HG02588 (cell line): ENCODE measurements around the gene PIK3C2G.

Source experiments
- ATAC-seq: cut with Tn5 transposase; IDR thresholded peaks from one replicate; pipeline ENCODE4 v1.9.1; 2021; ENCODE audit warnings: mild to moderate bottlenecking, moderate library complexity; ENCODE audit not compliant: unreplicated experiment

The PIK3C2G gene

DNA sequence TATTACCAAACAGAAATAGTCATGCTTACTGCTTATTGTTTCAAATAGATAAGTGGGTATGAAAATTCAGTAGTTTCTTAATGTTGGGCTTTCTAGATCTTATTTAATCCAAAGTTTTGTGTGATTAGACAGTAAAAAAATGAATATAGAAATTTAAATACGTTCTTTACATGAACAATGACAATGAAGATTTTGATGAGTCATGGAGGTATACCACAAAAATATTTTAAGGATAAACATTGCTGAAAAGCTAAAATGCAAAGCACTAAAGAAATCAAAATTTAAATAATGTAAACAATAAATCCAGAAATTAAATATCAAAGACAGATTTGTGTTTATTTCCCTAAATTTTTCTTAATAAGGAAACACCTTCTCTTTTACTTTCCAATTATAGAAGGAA lies 78.3 kb downstream of the PIK3C2G start:
- ATAC-seq = no peak

DNA sequence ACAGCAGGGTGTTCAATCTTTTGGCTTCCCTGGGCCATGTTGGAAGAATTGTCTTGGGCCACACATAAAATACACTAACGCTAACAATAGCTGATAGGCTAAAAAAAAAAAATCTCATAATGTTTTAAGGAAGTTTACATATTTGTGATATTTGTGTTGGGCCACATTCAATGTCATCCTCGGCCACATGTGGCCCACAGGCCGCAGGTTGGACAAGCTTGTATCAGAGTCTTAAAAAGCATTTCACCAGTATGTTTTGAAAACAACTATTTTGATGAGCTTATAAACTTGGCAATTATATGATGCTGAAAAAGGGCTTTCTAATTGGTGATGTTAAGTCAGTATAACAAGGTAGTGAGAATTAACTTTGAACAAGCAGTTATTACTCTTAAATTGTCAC lies 78.9 kb downstream of the PIK3C2G start:
- no peak for ATAC-seq

DNA sequence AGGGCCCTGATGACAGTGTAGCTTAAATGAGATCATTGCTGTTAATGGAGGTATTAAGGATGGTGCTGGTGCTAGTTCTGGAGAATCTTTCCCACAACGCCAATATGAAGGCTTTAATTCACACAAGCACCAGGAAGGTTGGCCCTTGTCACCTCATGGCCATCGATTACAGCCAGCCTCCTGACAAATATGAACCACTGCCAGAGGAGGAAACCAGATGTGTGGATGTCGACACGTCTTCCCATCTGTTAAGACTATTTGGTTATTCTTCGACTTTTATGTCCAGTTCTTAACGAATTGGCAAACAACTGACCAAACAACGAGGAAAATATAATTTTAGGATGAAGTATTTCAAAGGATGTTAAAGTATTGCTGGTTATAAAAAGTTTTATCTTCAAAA lies 79.5 kb downstream of the PIK3C2G start:
- ATAC-seq = no peak

DNA sequence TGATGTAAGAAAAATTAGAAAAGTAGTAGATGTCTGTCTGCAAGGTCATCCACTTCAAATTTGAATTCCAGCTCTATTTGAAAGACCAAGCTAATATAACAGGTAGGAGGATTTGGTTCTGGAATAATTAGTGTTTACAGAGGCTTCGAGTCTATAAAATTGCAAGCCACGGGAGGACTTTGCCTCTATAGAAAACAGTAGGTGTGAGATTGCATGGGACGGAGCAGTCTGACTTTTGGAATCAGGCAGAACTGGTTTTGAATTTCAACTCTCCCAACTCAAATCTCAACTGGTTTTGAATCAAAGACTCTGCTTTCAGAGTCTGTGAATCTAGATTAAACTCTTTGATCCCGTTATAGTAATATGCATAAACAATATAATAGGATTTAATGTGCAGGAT lies 82.4 kb downstream of the PIK3C2G start:
- ATAC-seq = no peak

DNA sequence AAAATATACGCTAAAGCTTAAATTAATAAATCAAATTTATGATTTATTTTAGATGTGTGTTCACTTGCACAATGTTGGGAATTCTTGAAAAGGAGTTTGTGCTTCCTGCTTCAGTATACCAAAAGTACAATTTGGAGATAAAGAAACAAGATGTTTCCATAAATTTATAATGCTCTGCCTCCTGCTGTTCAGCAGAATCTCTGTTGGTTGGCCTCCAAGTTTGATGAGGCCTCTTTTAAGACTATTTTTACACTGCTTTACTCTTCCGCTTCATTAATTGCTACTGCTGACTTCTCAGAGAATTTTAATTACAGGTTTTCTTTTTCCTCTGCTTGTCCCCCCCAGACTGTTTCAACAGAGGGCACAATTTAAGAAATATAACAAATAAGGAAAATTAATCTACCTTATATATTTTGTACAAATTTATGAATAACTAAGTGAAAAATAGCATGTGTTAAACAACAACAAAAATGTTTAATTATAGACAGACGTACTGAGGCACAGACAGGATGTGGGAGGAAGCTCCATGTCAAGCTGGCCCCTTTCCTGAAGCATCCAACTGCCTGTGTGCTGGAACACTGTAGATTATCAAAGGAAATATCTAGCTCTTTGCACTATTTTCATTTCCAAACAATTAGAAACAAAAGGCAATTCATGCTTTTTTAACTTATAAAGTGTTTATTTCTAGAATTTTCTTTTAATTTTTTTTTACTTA lies 83.9 kb downstream of the PIK3C2G start:
- ATAC-seq = no peak

DNA sequence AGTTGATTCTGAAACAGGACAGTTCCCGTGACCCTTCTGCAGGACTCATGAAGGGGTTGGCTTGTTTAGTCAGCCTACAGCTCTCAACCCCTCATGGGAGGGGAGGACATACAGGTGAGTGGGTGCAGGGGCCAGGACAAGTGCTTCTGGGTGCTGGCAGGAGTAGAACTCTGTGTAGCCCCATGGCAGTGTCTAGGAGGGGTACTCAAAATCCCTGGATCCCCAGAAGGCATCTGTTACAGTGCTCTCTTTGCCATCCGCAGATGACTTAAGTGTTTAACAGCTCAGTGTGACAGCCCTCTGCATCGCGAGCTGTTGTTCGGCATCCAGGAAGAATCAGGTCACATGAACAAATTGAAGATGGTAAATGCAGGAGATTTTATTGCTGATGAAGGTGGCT lies 91.0 kb downstream of the PIK3C2G start:
- ATAC-seq = no peak

DNA sequence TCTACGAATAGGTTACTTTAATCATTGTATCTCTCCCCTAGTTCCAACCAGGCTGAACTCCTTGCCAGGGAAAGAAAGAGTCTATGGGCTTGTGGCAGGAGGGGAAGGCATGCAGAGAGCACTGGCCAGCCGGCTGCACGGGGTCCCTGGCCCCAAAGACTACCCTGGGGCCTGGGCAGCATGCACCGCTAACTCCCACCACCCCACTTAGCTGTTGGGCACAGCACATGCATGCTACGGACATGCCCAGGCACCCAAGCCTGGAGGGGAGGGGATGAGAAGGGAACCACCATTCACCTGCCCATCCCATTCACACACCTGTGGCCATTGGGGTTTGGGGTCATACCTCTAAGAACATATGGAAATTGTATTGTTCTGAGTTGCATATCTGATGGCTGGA lies 94.1 kb downstream of the PIK3C2G start:
- ATAC-seq = no peak

DNA sequence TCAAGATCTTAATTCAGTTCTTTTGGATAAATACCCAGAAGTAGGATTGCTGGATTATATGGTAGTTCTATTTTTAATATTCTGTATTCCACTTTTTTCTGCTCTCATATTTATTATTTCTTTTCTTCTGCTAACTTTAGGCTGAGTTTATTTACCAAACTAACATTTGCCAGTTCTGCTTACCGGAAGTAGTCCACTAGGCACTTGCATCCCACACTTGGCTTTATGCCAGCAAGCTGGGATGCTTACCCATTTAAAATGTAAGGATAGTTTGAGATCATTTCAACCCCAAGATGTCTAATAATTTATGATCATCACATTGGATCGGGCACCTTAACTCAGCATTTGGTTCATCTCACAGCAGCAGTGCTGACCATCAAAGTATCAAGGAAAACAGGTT lies 96.8 kb downstream of the PIK3C2G start:
- ATAC-seq = no peak

DNA sequence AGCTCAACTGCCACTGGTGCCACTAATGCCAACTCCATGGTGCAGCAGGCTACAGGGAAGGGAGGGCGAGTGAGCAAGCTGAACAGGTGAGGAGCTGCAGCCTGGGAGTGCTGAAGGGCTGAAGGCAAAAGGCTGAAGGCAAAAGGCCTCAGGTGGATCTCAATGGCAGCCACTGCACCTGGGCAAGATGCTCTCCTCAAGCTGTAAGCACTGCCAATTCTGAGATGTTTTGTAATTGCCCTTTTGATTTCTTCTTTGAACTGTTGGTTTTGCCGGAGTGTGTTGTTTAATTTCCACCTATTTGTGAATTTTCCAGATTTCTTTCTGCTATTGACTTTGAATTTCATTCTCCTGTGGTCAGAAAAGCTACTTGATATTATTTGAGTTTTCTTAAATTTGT lies 97.6 kb downstream of the PIK3C2G start:
- ATAC-seq = no peak

DNA sequence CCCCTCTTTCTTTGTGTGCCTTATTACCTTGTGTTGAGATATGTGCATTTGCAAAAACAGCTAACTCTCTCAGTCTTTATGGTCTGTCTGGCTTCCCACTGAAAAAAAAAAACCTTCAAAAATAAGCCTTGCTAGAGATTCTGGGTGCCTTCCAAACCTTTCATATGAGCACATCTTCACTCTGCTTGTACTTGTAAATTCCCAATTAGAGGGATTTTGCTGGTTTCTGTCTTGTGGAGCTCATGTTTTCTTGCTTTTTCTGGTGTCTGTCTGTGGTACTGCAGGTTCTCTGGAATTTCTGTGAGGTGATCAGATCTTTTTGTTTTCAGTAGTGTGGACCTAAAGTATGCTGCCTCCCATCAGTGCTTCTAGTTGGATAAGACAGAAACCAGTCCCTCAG lies 100.1 kb downstream of the PIK3C2G start:
- ATAC-seq = no peak

DNA sequence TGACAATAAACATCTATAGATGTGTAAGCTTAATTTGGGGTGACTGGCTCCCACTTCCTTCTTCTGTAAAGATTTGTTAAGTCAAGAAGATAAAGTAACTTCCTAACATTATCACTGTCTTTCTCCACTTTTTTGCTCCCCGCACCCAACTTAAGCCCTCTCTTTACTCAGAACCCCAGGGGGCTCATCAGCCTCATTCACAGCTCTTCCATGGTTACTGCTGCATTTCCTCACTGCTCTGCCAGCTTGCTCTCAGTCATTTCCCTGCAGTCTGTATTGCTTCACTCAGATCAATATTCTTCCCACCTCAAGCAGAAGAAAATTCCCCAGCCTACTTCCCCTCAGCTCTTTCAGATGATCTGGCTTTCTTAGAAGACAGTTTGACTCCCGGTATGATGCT lies 102.0 kb downstream of the PIK3C2G start:
- no peak for ATAC-seq

DNA sequence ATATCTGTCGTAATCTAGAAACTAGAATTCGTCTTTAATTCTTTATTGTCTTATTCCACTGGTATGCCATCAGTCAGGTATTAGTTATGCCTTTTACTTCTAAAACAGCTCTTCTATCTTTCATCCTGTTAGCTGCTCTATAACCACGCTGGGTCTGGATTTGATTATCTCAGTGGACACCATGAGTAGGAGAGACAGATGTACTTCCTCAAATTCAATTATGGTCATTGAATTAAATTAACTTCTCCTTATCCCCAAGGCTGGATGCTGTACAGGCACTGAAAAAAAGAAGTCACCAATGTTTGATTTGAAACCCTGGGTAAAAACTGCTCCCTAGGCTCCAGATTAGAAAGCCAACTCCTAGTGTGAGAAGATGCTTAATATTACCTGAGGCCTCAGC lies 107.3 kb downstream of the PIK3C2G start:
- no peak for ATAC-seq

DNA sequence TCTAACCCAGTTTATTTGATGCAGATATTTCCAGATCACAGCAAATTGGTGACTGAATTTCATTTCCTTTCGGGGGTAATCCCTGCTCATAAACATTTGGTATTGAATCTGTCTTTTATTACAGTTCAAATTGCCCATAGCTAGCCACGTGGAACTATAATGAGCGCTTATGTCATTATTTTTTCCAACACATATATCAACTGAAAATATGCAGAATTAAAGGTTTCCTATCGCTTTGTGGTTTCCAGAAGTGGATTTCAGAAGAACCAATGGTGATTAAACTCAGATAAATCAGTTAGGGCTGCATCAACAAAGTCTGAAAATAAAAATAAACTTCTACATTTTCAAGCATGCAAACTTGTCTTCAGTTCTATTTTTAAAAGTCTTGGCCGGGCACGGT lies 111.9 kb downstream of the PIK3C2G start:
- ATAC-seq = no peak

DNA sequence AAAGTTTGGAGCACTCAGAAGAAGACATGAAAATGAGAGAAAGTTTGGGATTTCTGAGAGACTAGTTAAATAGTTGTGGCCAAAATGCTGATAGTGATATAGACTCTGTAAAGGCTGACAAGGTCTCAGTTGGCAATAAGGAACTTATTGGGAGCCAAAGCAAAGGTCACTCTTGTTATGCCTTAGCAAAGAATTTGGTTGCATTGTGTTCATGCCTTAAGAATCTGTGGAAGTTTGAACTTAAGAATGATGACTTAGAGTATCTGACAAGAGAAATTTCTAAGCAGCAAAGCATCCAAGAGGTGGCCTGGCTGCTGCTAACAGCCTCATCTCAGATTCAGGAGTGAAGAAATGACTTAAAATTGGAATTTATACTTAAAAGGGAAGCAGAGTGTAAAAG lies 113.8 kb downstream of the PIK3C2G start:
- ATAC-seq = no peak

DNA sequence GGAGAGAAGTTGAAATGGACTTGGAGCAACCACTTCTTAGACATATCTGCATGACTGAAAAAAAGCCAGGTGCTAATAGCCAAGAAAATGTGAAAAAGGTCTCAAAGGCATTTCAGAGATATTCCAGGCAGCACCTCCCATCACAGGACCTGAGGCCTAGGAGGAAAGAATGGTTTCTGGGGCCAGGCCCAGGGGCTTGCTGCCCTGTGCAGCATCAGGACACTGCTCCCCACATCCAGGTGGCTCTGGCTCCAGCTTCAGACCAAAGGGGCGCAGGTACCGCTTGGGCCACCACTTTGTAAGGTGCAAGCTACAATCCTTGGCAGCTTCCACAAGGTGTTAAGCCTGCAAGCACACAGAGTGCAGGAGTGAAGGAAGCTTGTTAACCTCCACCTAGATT lies 114.3 kb downstream of the PIK3C2G start:
- ATAC-seq = no peak

DNA sequence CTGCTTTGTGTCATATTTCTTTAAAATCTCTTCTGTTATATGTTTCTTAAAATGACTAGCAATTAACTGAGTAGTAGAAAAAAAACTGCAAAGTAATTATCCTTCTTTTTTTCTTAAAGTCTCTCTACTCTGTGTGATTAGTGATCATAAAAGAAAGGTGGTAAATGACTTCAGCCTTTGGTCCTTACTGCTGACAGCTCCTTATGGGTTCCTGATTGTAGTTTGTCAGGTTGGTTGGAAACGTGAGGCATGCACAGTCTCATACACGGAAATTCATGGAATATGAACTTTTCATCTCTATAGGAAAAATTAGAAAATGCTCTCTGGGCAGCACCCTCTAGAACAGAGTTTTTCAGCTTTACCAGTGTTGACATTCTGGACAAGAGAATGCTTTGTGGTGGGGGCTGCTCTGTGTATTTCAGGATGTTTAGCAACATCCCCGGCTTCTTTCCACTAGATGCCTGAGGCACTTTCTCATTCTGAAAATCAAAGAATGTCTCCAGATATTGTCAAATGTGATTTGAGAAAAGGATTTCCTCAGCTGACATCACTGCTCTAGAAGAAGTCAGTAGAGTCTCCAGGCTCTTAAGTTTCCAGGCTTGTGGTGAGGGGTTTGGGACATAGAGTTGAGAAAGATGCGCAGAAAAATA lies 121.0 kb downstream of the PIK3C2G start:
- no peak for ATAC-seq

DNA sequence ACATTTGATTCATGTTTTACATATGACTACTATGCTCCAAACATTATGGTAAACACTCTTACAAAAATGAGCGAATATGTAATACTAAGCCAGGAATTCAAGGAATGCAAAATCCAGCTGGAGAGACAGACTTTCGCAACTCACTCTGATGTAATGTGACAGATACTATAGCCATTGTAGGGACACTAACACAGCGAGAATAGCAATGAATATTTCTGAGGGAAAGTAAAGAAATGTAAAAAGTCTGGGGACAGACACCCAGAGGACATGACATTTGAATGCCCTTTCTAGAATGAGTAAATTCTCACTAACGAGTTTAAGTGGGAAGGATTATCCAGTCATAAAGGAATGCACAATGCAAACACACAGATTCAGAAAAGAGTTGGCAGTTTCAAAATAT lies 121.9 kb downstream of the PIK3C2G start:
- no peak for ATAC-seq

DNA sequence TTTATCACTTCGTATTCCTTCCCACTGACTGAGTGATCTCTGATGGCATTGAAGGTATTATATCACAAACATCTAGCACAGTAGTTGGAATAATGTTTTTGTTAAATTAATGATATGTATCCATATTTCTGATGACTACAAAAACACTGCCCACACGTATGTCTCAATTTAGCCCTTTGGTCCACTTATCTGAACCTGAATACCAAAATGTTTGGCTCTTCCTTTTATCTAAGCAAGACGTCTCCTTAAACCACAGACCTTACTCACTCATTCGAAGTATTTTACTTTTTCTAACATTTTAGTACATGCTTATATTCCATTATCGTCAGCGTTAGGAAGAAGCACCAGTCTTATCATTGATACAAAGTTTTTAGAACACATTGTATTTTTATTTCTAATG lies 126.4 kb downstream of the PIK3C2G start:
- no peak for ATAC-seq

DNA sequence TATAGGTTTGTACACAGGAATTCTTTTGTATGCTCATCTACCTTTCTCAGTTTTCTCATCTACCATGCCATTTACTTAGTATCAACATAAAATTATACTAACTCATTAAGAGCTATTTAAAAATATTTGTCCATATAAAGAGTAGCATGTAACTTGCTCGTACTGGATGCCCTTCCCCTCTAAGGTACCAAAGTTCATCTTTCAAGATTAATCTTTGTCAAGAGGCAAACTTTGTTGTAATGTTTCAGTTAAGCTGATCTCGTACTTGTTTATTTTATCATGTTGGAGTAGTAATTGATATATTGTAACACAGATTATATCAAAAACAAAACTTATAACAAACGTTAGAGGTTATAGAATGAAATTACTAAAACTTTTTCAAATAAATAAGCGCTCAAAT lies 128.5 kb downstream of the PIK3C2G start:
- no peak for ATAC-seq

DNA sequence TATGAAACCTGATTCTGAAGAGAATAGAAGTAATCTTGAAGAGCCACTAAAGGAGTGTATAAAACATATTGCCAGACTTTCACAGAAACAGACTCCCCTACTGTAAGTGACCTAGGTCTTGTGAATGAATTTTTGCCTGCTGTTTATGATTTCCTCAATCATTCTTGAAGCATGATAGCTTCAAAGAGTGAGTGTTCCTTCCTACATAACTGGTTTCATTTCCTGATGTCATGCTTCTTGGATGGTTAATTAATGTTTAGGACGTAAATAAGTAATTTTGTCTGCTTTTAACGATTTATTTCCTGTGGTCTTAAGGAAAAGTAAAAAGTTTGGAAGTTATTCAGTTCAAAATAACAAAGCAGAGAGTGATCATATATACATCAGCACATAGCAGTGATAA lies 129.8 kb downstream of the PIK3C2G start:
- ATAC-seq = no peak

DNA sequence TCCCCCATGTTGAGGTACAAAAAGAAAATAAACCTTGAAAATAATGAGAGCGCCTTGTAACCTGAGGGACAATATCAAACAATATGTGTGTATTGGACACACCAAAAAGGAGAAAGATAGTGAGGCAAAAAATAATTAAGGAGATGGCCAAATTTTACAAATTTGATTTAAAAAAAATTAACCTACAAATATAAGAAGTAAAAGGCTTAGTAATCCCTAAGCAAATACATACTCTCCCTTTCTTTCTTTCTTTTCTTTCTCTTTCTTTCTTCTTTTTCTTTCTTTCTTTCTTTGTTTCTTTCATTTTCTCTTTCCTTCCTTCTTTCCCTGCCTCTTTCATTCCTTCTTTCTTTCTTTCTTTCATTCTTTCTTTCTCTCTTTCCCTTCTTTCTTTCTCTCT lies 133.4 kb downstream of the PIK3C2G start:
- ATAC-seq = no peak

DNA sequence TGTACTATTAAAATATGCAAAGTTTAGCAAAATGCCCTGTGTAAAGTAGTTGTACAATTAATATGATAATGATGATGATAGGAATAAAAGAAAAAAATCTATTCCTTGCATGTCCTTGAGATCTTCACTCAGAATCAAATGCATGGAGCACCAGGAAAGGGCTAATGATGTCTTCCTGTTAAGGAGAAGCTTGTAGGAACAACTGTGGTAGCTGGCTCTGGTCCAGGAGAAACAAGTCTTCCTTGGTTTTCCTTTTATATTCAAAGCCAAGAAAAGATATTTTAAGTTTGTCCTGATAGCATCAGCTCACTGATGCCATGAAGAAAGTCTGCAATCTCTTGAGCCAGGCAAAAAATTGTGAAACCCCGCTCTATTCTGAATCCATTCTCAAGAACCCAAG lies 138.9 kb downstream of the PIK3C2G start:
- ATAC-seq = no peak
